ENCODE data around the gene CFAP92.

GRCh38 chr3:128973988-128974564 is 19.8 kb downstream of the CFAP92 start:
- no peak for TF ChIP-seq CTCF (IDR thresholded peaks at IDR 0.05; ENCODE audit: low read length)
- no peak for TF ChIP-seq EZH2 (IDR thresholded peaks at IDR 0.05; ENCODE audit: borderline replicate concordance, low read length)

Data from OCI-LY1 (cell line).